ENCODE measurements around the gene CHEK1.

The CHEK1 gene

GRCh38 chr11:125586623-125587022 is 38.3 kb upstream of the CHEK1 start:
- Histone ChIP-seq H3K4me3 (replicated peaks; ENCODE audit: low read depth, low read length) (no peak overlapping the region), H3K36me3 (ENCODE audit: control insufficient read depth, insufficient read depth, low read length) (peaks cover 5% of the 10 kb centered on the region; the same call in 1 of the 2 replicates), H3K27me3 (replicated peaks; ENCODE audit: control insufficient read depth, insufficient read depth, low read length) (no peaks in the 10 kb centered on the region)
- TF ChIP-seq CTCF (IDR thresholded peaks at IDR 0.05; ENCODE audit: insufficient read depth, low read length, poor library complexity, severe bottlenecking) = no peak
- no peak for DNase-seq (ENCODE audit: extremely low read depth, insufficient read length)

DNA sequence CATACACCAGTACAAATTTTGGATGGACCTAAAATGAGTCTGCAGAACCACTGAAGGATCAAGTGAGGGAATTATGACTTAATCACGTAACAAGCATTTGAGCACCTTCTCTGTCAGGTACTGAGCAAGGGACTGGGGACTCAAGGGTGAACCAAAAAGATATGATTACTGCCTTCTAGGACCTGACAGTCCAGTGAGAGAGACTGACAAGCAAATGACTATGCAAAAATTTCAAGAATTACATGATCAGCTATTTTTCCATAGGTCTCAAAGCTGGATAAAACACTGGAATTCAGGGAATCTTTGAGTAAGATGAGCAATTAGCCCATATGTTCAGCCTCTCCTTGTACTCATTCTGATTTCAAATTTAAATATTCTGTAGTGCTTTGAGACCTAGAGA is 37.5 kb upstream of the CHEK1 start:
- TF ChIP-seq CTCF (IDR thresholded peaks at IDR 0.05; ENCODE audit: insufficient read depth, low read length, poor library complexity, severe bottlenecking) = no peak
- DNase-seq (ENCODE audit: extremely low read depth, insufficient read length) = no peak
- Histone ChIP-seq H3K4me3 (replicated peaks; ENCODE audit: low read depth, low read length) (no peak overlapping the region), H3K27me3 (replicated peaks; ENCODE audit: control insufficient read depth, insufficient read depth, low read length) (no peaks in the 10 kb centered on the region), H3K36me3 (ENCODE audit: control insufficient read depth, insufficient read depth, low read length) (peaks cover 5% of the 10 kb centered on the region; the same call in 1 of the 2 replicates)

- H3K36me3 ChIP-seq (ENCODE audit: control insufficient read depth, insufficient read depth, low read length) = peaks cover 2% of the 10 kb centered on the region; the same call in 1 of the 2 replicates
- no peak for DNase-seq (ENCODE audit: extremely low read depth, insufficient read length)
- H3K27me3 ChIP-seq (replicated peaks; ENCODE audit: control insufficient read depth, insufficient read depth, low read length) = no peaks in the 10 kb centered on the region
- TF ChIP-seq CTCF (IDR thresholded peaks at IDR 0.05; ENCODE audit: insufficient read depth, low read length, poor library complexity, severe bottlenecking) = no peak
- no peak overlapping the region for H3K4me3 ChIP-seq (replicated peaks; ENCODE audit: low read depth, low read length)
Observed at GRCh38 chr11:125588505-125588904, 36.5 kb upstream of the CHEK1 start.

- Histone ChIP-seq H3K36me3 (ENCODE audit: control insufficient read depth, insufficient read depth, low read length) (no peaks in the 10 kb centered on the region; the same call in 1 of the 2 replicates), H3K27me3 (replicated peaks; ENCODE audit: control insufficient read depth, insufficient read depth, low read length) (no peaks in the 10 kb centered on the region), H3K4me3 (replicated peaks; ENCODE audit: low read depth, low read length) (peak overlapping the region; percentile 77)
- no peak for TF ChIP-seq CTCF (IDR thresholded peaks at IDR 0.05; ENCODE audit: insufficient read depth, low read length, poor library complexity, severe bottlenecking)
- DNase-seq (ENCODE audit: extremely low read depth, insufficient read length) = peak; percentile 70
Observed at GRCh38 chr11:125591649-125592304, 33.2 kb upstream of the CHEK1 start.

DNA sequence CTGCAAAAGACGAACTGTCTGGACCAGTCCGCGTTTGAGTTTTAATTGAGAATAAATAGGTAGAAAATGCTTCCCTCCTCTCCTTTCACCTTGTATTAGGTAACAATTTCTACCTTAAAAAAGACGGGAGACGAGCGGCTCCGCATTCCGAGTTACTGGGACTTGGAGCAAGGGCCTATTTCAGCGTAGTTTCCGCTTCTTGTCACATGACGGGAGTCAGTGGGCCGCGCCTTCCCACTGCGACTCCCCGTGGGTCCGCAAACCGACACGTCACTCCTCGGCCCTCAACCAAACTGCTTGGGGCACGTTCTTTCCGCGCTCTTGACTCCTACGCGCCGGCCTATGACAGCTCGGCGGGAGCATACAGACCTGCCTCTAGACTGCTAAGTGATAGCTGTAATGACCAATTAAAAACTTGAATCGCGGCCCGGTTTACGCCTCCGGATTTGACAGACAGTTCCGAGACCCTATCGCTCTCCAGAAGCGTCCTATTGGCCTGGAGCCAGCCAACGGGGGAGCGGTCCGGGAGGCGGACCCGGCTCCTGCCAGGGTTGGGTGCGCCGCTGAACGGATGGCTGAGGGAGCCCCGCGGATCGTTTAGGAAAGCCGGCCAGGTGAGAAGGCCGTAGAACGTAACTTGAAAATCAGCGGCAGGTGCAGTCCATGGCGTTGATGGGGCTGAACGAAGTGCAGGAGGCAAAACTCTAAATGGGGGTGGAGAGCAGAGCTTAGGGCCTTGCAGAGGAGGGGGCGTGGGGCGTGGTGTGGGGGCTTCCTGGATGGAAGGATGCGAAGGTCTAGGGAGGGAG is 32.5 kb upstream of the CHEK1 start, which contains the start of gene STT3A:
Gene STT3A, plus strand, starts transcription at position 548 of the 809 bp plus-strand sequence. CDS start 3,064 bp downstream, outside the sequence.
- Histone ChIP-seq H3K4me3 (replicated peaks; ENCODE audit: low read depth, low read length) (peak within 1 kb of the TSS; percentile 100), H3K36me3 (ENCODE audit: control insufficient read depth, insufficient read depth, low read length) (peaks cover 2% of the 10 kb centered on the region; the same call in 1 of the 2 replicates), H3K27me3 (replicated peaks; ENCODE audit: control insufficient read depth, insufficient read depth, low read length) (no peaks in the 10 kb centered on the region)
- TF ChIP-seq CTCF (IDR thresholded peaks at IDR 0.05; ENCODE audit: insufficient read depth, low read length, poor library complexity, severe bottlenecking) = no peak
- peak; percentile 97 for DNase-seq (ENCODE audit: extremely low read depth, insufficient read length)

All from GM06990 (cell line).